Measurements from ENCODE around the gene RARB.

RARB gene

DNA sequence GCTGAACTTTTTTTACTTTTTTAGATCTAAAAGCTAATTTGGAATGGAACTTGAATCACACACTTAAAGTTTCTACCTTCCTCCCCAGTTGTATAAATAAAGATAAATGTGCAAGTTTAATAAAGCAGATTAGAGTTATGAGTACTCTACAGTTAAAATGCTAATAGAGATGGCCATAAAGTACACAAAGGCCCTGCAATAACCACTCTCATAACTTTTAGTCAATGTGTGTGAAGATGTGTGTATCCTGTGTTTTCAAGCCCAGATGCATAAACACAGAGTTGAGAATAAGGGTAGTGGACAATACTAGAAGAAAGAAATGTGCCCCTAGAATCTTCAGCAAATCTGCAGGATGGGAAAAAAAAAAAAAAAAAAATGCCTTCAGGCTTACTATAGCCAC lies 191.3 kb downstream of the RARB start:
- DNase-seq, result no peak

GRCh38 chr3:25620493-25620892 lies 192.4 kb downstream of the RARB start:
- DNase-seq, result no peak

GRCh38 chr3:25621087-25621486 lies 193.0 kb downstream of the RARB start:
- DNase-seq, result no peak

DNA sequence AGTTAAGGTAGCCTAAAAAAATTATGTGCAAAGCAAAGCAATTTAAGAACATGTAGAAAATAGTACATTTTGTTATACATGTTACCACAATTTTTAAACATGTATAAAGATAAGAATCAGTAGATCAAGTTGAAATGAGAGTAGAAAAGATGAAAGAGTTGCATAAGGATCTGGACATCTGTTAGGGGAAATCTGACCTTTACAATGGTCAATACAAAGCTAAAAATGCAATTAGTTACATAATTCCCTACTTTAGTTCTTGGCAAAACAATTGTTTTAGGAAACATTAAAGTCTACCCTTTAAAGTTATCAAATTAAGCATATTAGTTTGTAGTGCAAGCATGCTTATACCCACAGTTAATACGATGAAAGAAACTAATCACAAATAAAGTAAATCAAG lies 203.9 kb downstream of the RARB start:
- DNase-seq, result no peak

DNA sequence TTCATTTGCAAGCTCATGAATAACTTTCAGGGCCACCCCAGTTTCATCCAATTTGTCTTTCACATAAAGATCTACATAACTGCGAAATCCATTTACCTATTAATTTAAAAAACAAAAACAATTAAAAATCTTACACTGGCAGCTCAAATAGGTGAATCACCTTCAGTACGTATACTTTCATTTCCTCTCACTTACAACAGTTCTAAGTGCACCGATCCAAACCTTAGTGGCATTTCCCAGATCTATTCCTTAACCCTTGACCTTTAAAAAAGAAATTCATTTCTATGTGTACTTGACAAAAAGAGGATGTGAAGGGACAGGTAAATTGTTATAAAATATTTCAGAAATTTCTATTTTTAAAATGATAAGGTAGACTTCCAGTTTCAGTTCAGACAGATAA lies 205.9 kb downstream of the RARB start:
- DNase-seq, result no peak

DNA sequence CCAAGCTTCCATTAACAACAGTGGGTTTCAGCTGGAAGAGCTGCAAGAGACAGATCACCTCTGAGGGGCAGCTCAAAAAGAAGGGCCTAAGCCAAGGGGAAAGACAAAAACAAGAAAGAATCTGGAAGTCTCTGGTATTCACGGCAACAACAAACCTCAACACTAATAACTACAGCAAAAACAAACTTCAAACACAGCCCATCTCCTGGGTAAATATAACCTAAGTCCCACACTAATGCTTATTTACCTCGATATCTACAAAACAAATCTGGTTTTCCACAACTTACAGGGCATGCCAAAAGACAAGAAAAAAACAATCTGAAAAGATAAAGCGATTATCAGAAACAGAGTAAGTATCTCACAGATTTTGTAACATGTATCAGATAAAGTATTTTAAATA lies 207.0 kb downstream of the RARB start:
- DNase-seq, result no peak
